ENCODE results near the gene CDH1.
"Not testable (repeated sequence)": the region's sequence is repeated elsewhere in the genome, so short reads cannot be mapped to it uniquely, and the experiment has no call there.

CDH1 gene

DNA sequence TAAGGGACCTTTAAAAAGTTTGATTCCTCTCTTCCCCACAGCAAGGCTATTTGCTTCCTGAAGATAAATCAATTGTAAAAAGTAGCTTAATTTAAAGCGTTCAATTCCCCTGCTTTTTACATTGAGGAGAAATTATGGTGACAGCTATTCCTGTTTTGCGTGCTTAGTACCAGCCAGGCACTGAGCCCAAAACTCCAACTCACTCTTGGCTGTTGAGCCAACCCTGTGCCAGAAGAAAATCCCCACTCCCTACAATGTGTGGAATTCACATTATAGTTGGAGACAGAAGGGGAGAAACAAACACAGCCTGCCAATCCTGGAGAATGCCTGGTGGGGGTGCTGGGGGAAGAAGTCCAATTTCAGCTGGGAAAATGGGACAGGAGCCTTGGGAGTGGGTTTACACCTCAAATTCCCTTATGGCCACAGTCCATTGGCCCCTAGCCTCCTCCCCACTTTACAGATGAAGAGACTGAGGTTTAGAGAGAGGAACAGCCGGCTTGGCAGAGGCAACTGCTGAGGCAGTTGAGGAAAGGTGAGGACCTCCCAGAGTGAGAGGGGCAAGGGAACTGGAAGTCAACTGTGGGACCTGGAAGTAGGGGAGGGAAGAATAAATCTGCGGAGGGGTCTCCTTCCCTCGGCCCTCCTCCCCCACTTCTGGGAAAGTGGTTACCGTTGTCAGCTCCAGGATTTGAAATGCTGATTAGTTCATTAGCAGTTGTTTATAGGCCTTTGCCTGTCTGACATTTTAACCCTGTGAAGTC is 26.1 kb downstream of the CDH1 start:
- DNase-seq (ENCODE audit: low read depth) = peak; percentile 20

DNA sequence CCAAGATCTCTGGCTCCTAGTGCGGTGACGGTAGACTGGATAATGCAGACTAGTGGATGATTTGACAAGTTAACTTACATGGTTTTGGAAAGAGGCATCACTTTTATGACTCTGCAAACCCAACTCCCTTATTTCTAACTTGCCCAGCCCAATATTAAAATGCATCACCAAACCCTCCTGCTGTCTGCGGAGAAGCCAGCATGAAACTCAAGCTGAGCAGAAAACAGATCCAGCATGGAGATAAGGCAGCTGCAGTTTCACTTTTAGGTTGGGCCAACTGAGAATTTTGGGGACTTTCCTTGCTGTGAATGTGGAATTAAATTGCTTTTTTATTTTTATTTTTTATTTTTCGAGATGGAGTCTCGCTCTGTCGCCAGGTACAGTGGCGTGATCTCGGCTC is 27.8 kb downstream of the CDH1 start:
- no peak for DNase-seq (ENCODE audit: low read depth)

DNA sequence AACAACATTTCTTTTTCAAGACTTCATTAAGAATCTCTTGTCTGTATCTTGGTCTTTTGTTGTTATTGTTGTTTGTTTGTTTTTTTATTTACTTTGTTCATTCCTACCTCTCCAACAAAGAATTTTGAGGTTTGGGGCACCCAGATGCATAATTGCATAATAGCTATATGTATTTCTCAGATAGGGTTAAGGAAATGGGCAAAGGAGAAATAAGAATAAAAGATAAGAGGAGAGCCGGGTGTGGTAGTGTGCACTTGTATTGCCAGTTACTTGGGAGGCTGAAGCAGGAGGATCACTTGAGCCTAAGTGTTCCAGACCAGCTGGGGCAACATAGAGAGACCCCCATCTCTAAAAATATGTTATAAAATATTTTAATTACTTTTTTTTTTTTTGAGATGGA is 30.5 kb downstream of the CDH1 start:
- DNase-seq (ENCODE audit: low read depth) = no peak

DNA sequence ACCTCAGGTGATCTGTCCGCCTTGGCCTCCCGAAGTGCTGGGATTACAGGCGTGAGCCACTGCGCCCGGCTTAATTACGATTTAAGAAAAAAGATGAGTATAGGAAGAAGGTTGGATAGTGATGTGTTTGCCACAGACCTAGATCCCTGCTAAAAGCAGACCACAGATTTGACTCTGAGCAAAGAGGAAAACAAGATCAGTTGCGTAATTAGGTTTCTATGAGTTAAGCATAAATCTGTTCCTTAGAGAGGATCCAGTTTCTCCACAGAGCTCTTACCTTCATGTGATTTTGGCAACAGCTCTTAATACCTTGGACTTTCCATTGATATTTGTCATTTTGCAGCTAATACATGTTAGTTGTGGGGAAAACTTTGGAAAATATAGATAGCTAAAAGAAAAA is 31.1 kb downstream of the CDH1 start:
- DNase-seq (ENCODE audit: low read depth) = no peak

DNA sequence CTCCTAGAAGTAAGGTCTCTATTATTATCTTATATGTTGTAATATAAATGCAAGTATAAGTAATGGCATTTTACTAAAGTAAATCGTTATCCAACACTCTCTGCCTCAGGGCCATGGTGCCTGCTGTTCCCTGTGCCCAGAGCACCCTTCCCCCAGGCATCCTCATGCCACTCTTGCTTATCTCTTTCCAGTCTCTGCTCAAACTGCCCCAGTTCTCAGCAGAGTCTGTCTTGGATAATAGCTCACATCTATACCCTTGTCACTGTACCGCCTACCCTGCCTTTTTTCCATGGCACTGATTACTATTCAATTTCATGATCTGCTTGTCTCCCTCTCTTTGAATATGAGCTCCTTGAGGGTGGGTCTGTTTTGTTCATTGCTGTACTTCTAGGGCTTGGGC is 31.7 kb downstream of the CDH1 start:
- DNase-seq (ENCODE audit: low read depth) = no peak

DNA sequence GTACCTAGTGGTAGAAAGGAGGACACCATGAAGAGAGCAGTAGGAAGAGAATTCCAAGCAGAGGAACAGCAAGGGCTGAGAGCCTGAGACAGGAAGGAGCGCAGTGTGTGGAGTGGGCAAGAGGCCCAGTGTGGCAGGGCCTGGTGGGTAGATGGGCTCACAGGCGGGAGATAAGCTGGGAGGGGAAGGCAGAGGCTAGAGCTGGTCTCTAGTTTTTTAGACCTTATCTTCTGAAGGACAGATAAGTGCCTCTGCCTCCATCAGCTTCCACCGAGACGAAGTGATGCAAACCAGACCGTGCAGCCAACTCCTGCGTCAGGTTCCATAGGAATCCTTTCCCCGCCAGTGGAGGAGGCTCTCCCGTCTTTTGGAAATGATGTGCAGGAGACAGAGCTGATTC is 33.6 kb downstream of the CDH1 start:
- no peak for DNase-seq (ENCODE audit: low read depth)

DNA sequence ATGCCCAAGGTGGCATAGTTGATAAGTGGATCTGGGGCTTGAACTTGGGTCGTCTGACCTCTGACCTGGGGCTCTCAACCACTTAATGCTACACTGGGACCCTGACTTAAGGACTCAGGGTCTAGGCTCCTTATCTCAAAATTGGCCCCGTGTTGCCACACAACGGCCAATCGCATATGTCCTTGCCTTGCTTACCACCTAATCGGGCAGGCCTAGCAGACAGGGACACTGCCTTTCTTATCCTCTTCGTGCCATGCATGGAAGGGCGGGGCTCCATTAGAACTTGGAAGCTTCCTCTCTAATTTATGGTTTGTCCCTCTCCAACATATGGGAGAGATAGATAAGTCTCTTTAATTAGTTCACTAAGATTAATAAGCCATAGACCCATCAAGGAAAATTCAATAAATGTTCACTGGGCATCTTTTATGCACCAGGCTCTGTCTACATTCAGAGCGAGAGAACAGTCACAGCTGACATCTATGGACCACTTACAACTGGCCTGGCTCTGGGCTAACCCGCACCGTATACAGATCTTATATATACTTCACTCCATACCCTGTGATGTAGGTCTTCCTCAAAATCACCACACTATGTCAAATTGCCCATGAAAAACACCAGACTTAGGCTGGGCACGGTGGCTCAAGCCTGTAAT is 35.1 kb downstream of the CDH1 start:
- DNase-seq (ENCODE audit: low read depth) = no peak

DNA sequence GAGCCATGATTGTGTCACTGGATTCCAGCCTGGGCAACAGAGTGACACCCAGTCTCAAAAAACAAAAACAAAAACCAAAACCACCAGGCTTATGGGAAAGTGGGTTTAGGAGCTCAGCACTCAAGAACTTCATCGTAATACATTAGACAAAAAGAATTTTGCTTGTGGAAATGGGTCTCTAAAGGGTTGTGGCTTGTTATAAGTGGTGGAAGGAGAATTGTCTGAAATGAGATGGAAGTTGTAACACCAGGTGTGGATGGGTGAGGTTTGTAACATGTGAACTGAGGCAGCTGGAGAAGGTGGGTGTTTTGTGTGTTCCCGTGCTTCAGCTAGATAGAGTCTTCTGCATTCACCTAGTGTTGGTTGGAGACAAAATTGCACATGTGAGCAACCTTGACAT is 35.8 kb downstream of the CDH1 start:
- DNase-seq (ENCODE audit: low read depth) = no peak

DNA sequence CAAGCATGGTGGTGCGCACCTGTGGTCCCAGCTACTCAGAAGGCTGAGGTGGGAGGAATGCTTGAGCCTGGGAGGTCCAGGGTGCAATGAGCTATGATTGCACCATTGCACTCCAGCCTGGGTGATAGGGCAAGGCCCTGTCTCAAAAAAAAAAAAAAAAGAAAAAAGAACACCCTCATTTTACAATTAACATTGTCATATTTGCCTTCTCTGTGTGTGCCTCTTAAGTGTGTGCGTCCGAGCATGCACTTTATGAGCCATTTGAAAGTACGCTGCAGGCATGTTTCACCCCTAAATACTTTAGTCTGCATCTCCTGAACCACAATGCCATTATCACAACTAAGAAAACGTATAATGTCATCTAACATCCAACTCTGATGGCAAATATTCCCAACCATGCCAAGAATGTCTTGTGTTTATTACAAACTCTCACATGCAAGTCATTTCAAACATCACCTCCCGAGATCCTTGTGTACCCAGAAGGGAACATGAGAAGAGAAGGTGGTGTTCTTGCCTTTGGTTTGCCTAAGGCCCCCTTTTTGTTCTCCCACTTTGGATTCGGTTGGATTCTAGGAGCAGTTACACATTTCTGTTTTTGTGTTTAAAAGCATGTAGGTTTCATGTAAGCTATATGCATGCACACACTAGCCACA is 38.0 kb downstream of the CDH1 start:
- no peak for DNase-seq (ENCODE audit: low read depth)

DNA sequence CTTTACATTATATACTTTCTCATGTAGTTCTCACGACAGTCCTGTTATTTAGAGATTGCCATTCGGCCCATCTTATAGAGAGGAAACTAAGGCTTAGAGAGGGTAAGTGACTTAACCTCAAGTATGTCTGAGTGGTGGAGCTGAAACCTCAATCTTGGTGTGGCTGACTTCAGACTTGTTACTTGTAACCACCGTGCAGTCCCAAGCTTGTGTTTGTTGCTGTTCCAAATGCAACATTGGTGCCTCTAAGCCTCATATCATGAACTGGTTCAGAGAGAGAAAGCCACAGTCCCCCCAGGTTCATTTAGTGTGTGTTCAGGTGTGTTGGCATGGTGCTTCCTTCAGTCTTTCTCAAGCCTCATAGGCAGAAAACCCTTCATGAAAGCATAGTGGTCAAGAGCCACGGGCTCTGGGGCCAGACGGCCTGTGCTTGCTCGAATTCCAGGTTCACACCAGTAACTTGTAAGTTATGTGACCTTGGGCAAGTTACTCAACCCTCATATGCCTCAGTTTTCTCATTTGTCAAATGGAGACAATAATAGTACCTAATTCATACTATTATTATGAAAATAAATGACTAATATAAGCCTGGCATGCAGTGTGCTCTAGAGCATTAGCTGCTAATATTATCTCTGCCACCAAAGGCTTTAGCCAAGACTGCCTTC is 39.9 kb downstream of the CDH1 start:
- DNase-seq (ENCODE audit: low read depth) = no peak

DNA sequence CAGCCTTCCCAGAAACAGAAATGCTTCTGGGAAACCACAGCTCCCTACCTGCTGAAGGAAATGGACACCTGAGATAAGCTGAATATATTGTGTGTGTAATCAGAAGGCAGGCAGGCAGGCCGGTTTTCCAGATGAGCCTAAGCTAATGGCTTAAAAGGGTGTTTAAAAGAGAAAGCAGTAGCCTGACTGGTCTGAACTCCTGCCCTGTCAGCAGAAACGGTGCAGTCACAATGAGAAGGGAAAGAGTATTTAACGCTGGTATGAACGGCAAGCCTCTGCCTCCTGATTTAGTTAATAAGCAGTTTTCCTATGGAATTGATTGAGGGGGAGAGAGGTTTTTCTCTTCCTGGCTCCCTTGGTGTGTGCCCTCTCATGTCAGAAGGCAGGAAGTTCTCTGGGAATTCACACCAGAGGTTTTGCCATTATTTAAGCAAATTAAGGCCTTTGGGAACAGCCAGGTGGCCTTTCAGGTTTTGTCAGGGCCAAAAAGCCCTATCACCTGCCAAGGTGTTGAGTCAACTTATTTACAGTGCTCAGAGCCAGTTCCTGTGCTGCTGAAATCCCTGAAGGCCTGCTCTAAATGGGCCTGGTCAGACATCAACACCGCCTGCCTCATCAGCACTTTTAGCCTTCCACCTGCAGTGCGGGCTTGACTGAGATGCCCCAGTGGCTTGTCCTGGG is 41.6 kb downstream of the CDH1 start:
- no peak for DNase-seq (ENCODE audit: low read depth)

DNA sequence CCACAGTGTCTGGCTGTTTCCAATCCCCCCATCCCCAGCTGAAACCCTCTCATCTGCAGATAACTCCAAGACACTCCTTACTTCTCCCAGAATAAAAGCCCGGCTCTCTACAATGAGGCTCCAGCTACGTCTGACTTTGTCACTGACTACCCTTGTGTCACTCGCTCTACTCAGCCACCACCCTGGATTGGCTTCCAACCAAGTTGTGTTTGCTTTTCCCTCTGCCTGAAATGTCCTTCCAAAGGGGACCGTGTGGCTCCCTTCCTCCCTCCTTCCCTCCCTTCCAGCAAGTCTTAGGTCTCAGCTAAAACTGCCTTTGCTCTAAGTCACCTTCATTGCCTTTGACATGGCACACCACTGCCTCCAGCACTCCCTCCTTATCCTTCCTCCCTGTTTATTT is 42.8 kb downstream of the CDH1 start:
- no peak for DNase-seq (ENCODE audit: low read depth)

DNA sequence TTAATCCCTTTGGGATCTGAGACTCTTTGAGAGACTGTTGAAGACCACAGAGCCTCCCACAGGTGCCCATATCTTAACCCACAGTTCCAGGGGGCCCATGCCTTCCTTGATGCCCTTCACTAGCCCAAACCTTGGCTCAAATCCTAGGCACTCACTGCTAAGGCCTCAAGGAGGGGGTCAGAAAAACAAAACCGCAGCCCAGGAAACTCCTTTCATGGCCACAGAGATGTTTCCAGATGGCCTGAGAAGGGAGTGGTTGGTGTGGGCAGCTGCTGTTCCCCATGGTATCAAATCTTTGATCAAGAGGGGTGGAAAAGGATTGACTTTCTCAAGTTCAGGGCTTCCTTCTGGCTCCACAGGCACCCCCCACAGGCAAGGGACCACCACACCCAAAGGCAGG is 44.7 kb downstream of the CDH1 start:
- DNase-seq (ENCODE audit: low read depth) = no peak

DNA sequence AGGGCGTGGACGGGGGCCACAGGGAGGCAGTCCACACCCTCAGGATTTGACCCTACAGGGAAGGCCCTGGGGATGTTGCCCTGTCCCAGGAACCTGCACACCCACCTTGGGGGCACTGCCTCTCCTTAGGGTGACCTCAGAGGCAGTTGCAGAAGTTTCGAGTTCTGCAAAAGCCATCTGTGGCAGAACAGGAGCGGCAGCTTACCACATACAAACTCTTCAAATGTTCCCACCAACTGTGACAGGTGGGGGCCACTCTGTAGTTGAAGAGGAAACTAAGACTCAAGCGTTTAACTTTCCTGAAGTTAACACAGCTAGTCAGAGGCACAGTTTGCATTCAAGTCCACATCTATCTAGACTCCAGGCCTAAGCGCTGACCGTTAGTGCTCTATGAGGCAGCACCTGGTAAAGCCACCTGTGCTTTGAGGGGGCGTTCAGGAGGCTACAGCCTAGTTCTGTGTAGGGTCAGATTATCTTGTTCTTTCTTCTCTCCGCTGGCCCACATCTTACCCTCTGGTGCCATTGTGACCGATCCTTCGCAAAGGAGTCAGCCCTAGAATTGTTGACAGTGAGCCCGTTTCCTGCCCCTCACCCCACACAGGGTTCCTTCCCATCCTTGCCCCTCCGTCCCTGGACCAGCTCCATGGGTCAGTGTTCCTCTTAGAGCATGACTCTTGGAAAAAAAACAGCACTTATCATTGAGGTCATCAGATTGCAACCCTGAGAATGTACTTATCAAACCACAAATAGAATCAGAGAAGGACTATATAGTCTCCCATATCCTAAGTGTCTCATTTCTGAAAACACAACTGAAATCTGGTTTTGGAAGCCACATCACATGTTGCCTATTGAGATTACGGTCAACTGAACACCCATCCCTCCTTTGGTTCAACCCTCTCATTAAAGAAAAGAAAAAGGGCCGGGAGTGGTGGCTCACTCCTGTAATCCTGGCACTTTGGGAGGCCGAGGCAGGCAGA is 45.4 kb downstream of the CDH1 start:
- no peak for DNase-seq (ENCODE audit: low read depth)

DNA sequence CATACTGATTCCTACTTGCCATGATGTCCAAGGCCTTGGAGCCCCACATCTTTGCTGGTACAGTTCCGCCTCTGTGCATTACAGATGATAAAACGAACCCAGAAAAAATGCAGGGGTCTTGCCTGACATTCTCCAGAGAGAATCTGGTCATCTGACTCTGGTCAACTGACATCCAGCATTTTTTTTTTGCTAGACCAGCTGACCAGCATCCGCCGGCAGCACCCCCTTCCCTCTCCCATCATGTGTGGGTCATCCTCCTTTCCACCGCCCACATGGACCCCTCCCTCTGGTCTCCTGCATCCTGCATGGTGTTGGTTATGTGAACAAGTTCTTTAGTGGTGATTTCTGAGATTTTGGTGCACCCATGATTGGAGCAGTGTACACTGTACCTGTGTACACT is 47.1 kb downstream of the CDH1 start:
- DNase-seq (ENCODE audit: low read depth) = no peak

DNA sequence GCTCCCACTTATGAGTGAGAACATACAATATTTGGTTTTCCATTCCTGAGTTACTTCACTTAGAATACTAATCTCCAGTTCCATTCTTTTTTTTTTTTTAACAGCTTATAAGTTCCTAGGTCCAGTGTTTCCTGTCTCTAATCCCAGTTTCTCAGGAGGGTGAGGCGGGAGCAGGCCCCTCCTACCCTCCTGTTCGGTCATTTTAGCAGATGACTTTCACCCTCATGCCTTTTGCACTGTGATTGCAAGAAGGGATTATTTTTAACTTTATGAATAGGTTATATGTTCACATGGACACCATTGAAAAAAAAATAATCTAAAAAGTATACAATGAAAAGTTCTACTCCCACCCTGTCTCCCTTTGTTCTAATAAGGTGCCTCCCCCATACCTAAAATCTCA is 47.6 kb downstream of the CDH1 start:
- no peak for DNase-seq (ENCODE audit: low read depth)

DNA sequence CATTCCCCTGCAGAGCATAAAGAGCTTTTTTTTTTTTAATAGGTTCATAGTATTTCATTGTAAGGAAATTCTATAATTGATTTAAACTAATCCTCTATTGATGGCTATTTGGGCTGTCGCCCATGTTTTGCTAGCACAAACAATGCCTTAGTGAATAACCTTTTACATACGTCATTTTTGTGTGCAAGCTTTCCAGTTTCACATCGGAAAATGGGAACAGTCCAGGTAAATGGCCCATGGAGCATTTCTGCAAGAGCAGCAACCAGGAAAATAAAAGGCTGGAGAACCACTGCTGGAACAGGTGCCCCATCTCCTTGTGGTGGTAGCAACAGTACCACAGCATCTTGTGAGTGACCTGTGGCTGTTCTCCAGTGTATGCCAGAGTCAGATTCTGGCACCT is 48.6 kb downstream of the CDH1 start:
- no peak for DNase-seq (ENCODE audit: low read depth)

DNA sequence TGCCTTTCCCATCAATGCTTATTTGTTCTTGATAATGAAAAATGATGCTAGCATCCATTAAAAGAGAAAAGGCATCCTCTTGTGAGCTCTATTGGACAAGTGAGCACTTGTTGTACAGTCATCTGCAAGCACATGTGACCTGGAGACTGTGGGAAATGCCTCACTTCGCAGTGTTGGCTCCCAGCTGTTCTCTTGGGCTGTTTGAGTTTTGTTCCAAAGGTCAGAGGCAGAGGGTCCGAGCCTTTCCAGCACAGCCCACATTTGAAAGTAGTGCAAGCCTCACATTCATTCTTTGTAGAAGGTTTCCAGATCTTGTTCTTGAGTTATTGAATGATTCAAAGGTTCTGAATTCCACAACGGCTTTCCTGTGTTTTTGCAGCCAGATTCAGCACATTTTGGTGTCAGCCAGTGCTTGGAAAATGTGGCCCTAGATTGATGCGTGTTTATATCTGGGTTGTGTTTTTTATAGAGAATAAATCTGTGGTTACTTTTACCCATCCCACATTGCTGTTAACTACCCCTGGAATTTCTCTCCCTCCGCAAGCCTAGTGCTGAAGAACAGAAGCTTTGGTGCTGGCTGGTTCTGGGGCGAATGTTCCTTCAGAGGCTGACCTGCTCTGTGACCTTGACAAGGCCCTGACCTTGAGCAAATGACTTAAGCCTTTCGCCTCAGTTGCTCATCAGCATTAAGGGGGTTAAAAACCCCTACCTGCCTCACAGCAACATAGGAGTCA is 49.8 kb downstream of the CDH1 start:
- DNase-seq (ENCODE audit: low read depth) = no peak

DNA sequence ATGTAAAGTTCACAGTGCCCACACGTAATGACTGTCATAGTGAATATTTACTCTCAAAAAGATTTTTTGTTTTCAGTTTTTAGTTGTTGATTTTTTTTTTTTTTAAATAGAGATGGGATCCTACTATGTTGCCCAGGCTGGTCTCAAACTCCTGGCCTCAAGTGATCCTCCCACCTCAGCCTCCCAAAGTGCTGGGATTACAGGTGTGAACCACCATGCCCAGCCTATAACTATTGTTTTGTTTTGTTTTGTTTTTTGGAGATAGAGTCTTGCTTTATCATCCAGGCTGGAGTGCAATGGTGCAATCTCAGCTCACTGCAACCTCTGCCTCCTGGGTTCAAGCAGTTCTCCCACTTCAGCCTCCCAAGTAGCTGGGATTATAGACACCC is 50.3 kb downstream of the CDH1 start:
- DNase-seq (ENCODE audit: low read depth) = not testable (repeated sequence)

DNA sequence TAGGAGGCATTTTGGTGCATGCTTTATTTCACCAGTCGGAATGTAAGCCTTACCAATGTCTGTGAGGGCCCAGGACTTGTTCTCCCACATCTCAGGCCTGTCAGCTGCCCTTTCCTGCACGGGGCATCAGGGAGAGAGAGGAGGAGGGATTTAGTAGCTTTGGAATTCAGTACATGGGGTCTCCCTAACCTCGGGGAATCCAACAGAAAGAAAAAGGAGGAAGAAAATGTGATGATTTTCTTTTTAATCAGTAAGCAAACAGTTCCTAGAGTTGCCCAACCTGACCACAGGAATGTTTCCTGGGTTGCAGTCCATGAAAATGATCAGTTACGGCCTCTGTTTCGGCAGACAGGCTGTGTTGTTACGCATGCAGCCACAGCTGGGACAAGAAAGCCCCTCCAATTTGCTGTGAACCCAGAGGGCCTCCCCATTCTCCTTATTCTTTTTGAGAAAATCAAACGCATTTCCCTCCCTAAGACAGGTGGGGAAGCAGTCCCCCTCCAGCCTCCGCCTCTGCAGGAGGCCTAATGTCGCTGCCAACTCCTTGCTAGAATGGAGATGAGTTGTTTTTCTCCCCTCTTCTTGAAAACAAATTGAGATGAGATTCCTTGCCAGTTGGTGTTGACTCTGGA is 53.2 kb downstream of the CDH1 start:
- peak; percentile 63 for DNase-seq (ENCODE audit: low read depth)

Data from stromal cell of bone marrow (primary cell).